Measurements from ENCODE around the gene FAM167B. TPM values are rescaled to one million over a fixed set of nuclear protein-coding genes. Genes with fewer than 3 reads are reported as not detected.

Gene FAM167B
- total and polyA plus RNA-seq, 12 donors: 1.0 to 17.3 (median 4.5) TPM

DNA sequence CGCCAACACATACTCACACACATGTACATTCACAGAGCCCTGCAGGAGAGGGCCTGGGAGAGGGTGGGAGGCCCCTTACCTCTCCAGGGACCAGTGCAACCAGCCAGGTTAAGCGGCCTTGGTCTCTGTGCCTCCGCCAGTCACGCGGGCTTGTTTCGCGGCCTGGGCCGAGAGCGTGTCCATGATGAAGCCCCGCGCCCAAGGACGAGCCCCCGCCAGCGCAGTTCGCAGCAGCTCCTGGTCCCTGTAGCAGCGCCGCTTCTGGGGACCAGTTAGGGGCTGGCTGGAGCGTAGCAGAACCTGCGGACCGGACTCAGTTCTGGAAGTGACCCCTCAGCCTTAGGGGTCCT lies 7.3 kb upstream of the FAM167B start:
- peak in 3 of 8 donors; percentile 1 to 4 (median 1) for ATAC-seq
- Histone ChIP-seq H3K4me3 (peak overlapping the region; percentile 48 to 86 (median 72)), H3K36me3 (peaks cover 0 to 27% (median 0%) of the 10 kb centered on the region in 9 donors), H3K9me3 (no peaks in the 10 kb centered on the region), H3K27me3 (peaks cover 0 to 10% (median 0%) of the 10 kb centered on the region in 7 donors), H3K4me1 (peaks cover 0 to 46% (median 25%) of the 10 kb centered on the region in 9 donors), H3K27ac (peak overlapping the region in 9 of 10 donors; percentile 81 to 96 (median 88))
- TF ChIP-seq, protein P1, sequence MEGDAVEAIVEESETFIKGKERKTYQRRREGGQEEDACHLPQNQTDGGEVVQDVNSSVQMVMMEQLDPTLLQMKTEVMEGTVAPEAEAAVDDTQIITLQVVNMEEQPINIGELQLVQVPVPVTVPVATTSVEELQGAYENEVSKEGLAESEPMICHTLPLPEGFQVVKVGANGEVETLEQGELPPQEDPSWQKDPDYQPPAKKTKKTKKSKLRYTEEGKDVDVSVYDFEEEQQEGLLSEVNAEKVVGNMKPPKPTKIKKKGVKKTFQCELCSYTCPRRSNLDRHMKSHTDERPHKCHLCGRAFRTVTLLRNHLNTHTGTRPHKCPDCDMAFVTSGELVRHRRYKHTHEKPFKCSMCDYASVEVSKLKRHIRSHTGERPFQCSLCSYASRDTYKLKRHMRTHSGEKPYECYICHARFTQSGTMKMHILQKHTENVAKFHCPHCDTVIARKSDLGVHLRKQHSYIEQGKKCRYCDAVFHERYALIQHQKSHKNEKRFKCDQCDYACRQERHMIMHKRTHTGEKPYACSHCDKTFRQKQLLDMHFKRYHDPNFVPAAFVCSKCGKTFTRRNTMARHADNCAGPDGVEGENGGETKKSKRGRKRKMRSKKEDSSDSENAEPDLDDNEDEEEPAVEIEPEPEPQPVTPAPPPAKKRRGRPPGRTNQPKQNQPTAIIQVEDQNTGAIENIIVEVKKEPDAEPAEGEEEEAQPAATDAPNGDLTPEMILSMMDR (IDR thresholded peaks at IDR 0.05): no peak
- peak in 1 of 2 donors; percentile 18 for DNase-seq
- WGBS, 2 donors: 54 to 55% methylated on average over 20 of the region's 20 CpGs
- intact Hi-C loops (cut with DNase I): loop anchor here in 2 of 10 donors (5.0 to 10.0 kb wide), 3 partner anchors 55 to 88 kb away; partner anchors contain the start of gene HDAC1 (in 1 of the 2)

DNA sequence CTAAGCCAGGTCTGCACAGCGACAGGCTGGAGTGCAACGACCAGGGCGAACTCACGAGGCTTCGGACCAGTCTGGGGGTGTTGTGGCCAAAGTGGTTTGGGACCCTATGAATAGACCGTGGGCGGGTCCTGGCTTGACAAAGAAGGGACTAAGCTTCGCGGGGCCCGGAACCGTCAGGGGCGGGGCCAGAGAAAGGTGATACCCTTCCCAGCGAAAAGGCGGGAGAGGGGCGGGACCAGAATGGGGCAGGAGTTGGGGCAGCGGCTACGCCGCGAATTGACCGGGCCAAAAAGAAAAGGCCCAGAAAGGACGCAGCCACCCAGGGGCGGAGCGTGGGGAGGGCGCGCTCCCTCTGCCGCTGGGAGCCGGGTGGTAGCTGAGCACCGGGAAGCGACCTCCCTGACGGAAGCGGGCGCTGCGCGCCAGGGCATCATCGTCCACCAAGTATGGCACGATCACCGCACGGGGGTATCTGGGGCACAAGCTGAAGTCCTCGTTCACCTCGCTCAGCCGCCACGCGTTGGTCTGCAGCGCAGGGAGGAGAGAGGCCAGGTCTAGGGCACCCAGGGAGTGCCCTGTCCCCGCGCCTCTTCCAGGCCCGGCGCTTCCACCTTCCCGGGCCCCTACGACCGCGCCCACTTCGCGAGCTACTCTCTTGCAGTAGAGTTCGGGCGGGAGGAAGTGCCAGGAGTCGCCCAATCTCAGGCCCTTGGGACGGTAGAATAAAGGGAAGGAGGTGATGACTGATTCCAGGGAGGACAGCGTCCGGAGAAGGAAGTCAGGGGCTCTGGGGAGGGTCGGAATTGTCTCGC lies 6.7 kb upstream of the FAM167B start:
- Histone ChIP-seq H3K36me3 (peaks cover 0 to 23% (median 0%) of the 10 kb centered on the region in 9 donors), H3K4me3 (peak overlapping the region; percentile 48 to 86 (median 72)), H3K4me1 (peaks cover 0 to 44% (median 28%) of the 10 kb centered on the region in 9 donors), H3K27ac (peak overlapping the region; percentile 41 to 96 (median 88)), H3K9me3 (no peaks in the 10 kb centered on the region), H3K27me3 (peaks cover 0 to 10% (median 0%) of the 10 kb centered on the region in 7 donors)
- intact Hi-C loops (cut with DNase I): loop anchor here in 2 of 10 donors (5.0 to 10.0 kb wide), 2 partner anchors 54 to 77 kb away; partner anchors contain the start of gene HDAC1 (in 1 of the 2)
- ATAC-seq (peak; percentile 65 to 83 (median 78)), DNase-seq (peak; percentile 68 to 73)
- TF ChIP-seq, protein P1 (IDR thresholded peaks at IDR 0.05): peak in 5 of 9 donors; percentile 29 to 56 (median 50)
- 2 to 4% methylated on average over 62 of the region's 62 CpGs for WGBS, 2 donors

- 0 to 1% methylated on average over 55 of the region's 55 CpGs for WGBS, 2 donors
- Histone ChIP-seq H3K9me3 (no peaks in the 10 kb centered on the region), H3K4me3 (peak overlapping the region; percentile 48 to 86 (median 72)), H3K27me3 (peaks cover 0 to 10% (median 0%) of the 10 kb centered on the region in 7 donors), H3K36me3 (peaks cover 0 to 19% (median 0%) of the 10 kb centered on the region in 9 donors), H3K27ac (peak overlapping the region; percentile 41 to 96 (median 88)), H3K4me1 (peaks cover 0 to 50% (median 36%) of the 10 kb centered on the region in 9 donors)
- TF ChIP-seq, protein P1 (IDR thresholded peaks at IDR 0.05): peak in 2 of 9 donors; percentile 3 to 24
- intact Hi-C loops (cut with DNase I): loop anchor here in 2 of 10 donors (5.0 to 10.0 kb wide), 2 partner anchors 54 to 76 kb away; partner anchors contain the start of gene HDAC1 (in 1 of the 2)
- peak; percentile 69 to 84 (median 76) for ATAC-seq
- DNase-seq: peak; percentile 51 to 56
Measured at GRCh38 chr1:32241001-32241763, 5.8 kb upstream of the FAM167B start.

Data from heart right ventricle (tissue), 16 donors.